CD4-positive, alpha-beta T cell (primary cell): Measurements from ENCODE around the gene MAN1C1. TPM values are rescaled to one million over a fixed set of nuclear protein-coding genes. Genes with fewer than 3 reads are reported as not detected.

Experiments used
- ATAC-seq: fragments of 200-7000 bp; cut with Tn5 transposase; one replicate; pipeline ENCODE4 v1.10.0; 2022; ENCODE audit warnings: mild to moderate bottlenecking; ENCODE audit not compliant: poor library complexity
- CTCF ChIA-PET: fragments of 350-600 bp; sonication (Branson Sonifier 250); formaldehyde crosslinking; loops from one replicate; lab custom pipeline; 2021; ENCODE audit warnings: antibody characterized with exemption, inconsistent platforms; lab: Charles Lee
- POLR2A ChIA-PET: fragments of 350-600 bp; sonication (Branson Sonifier 250); formaldehyde crosslinking; loops from one replicate; lab custom pipeline; 2021; ENCODE audit warnings: antibody characterized with exemption, inconsistent platforms; lab: Charles Lee
- DNase-seq, 14 experiments: peaks; one replicate each; pipeline ENCODE4 v3.0.0-alpha.2; 2013 to 2020; ENCODE audit warnings: mixed read lengths in 2 of 14
- H3K27ac ChIP-seq, 2 donors: one replicate each; pipeline versions ENCODE4 v1.5.1 to v1.7.0; 2013; ENCODE audit warnings: low read length in 2 of 2, low read depth in 1 of 2, mild to moderate bottlenecking in 1 of 2
- H3K27me3 ChIP-seq, 2 experiments: 1 replicate in 1 of 2; 2 replicates in 1 of 2; pipeline versions ENCODE4 v1.6.1 to v1.7.0; 2013; ENCODE audit warnings: low read length in 2 of 2, control low read depth in 1 of 2, mild to moderate bottlenecking in 1 of 2, moderate library complexity in 1 of 2; ENCODE audit not compliant: insufficient read depth in 2 of 2, control insufficient read depth in 1 of 2
- H3K36me3 ChIP-seq: one replicate; pipeline ENCODE4 v1.6.1; 2013; ENCODE audit warnings: low read length, control low read depth; ENCODE audit not compliant: insufficient read depth
- H3K4me1 ChIP-seq: one replicate; pipeline ENCODE4 v1.6.1; 2013; ENCODE audit warnings: low read length, control low read depth; ENCODE audit not compliant: insufficient read depth
- H3K4me3 ChIP-seq: one replicate; pipeline ENCODE4 v1.5.1; 2013; ENCODE audit warnings: mild to moderate bottlenecking, low read length, moderate library complexity
- H3K9me3 ChIP-seq, 2 experiments: 1 replicate in 1 of 2; 2 replicates in 1 of 2; pipeline versions ENCODE4 v1.6.1 to v1.7.0; 2013; ENCODE audit warnings: low read length in 2 of 2, mild to moderate bottlenecking in 2 of 2, control low read depth in 1 of 2, moderate library complexity in 1 of 2; ENCODE audit not compliant: control insufficient read depth in 1 of 2, insufficient read depth in 1 of 2
- H3K27ac Mint-ChIP-seq: one replicate; pipeline ENCODE4 v1.8.0; 2020; ENCODE audit warnings: mixed read lengths
- H3K27me3 Mint-ChIP-seq: one replicate; pipeline ENCODE4 v1.8.0; 2021; ENCODE audit warnings: mixed read lengths
- H3K36me3 Mint-ChIP-seq: one replicate; pipeline ENCODE4 v1.8.0; 2021; ENCODE audit warnings: low read depth, mixed read lengths
- H3K4me1 Mint-ChIP-seq: one replicate; pipeline ENCODE4 v1.8.0; 2021; ENCODE audit warnings: low read depth, mixed read lengths
- H3K4me3 Mint-ChIP-seq: one replicate; pipeline ENCODE4 v1.8.0; 2020; ENCODE audit warnings: mild to moderate bottlenecking, mixed read lengths
- H3K9me3 Mint-ChIP-seq: one replicate; pipeline ENCODE4 v1.8.0; 2020; ENCODE audit warnings: mixed read lengths
- intact Hi-C, 2 experiments: fragments of 100-400 bp; cut with DNase I in 1 of 2; cut with micrococcal nuclease in 1 of 2; formaldehyde crosslinking; loops; one replicate each; pipeline versions ENCODE4 v1.15.1 to v1.9.0; 2023 to 2025; cut with DNase I, micrococcal nuclease
- total RNA-seq, 174 experiments: library from RNA in 2 of 174; stranded (reverse) in 2 of 174; gene quantifications; one replicate each; pipeline ENCODE4 v1.2.3 and lab custom pipeline; 2021 to 2026
- TF ChIP-seq, protein P1 (sequence below): fragments of 200-600 bp; IDR thresholded peaks from one replicate; pipeline ENCODE4 v1.8.0; 2022; ENCODE audit warnings: antibody characterized with exemption, mild to moderate bottlenecking

MAN1C1 gene
- total RNA-seq, 2 experiments from 2014 or later, result 44.4 to 46.9 TPM

DNA sequence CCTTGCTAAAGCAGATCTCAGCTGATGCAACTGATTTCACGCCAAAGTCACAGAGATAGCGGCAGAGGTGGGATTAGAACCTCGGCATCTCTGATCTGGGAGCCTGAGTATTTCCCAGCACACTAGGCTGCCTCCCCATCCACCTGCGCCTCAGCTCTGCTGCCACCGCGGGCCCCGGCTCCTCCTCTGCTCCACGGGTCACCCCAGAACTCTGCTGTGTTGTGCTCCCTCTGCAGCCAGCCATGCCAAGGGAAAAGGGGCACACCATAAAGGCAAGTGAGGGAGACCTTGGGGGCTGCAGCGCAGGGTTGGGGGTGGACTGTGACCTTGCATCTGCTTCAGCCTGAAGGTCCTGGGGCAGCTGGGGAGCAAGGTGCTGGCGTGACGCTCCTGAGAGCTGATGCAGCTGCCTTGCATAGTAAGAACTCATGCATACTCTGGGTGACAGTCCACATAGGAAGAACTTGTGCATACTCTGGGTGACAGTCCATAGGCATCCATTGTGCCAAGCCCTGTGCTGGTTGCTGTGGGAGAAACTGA, 68.7 kb downstream of the MAN1C1 start:
- H3K27ac ChIP-seq, result no peak overlapping the region
- Mint-ChIP-seq H3K9me3 (no peaks in the 10 kb centered on the region), H3K27me3 (no peaks in the 10 kb centered on the region), H3K4me3 (no peak overlapping the region), H3K27ac (peak overlapping the region; percentile 85), H3K4me1 (peaks cover 88% of the 10 kb centered on the region), H3K36me3 (peaks cover 73% of the 10 kb centered on the region)
- H3K9me3 ChIP-seq, result no peaks in the 10 kb centered on the region
- DNase-seq (no peak), ATAC-seq (no peak)
- TF ChIP-seq, protein P1, sequence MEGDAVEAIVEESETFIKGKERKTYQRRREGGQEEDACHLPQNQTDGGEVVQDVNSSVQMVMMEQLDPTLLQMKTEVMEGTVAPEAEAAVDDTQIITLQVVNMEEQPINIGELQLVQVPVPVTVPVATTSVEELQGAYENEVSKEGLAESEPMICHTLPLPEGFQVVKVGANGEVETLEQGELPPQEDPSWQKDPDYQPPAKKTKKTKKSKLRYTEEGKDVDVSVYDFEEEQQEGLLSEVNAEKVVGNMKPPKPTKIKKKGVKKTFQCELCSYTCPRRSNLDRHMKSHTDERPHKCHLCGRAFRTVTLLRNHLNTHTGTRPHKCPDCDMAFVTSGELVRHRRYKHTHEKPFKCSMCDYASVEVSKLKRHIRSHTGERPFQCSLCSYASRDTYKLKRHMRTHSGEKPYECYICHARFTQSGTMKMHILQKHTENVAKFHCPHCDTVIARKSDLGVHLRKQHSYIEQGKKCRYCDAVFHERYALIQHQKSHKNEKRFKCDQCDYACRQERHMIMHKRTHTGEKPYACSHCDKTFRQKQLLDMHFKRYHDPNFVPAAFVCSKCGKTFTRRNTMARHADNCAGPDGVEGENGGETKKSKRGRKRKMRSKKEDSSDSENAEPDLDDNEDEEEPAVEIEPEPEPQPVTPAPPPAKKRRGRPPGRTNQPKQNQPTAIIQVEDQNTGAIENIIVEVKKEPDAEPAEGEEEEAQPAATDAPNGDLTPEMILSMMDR, result no peak
- POLR2A ChIA-PET, result interaction anchor here (0.8 to 2.5 kb wide), 2 partner anchors 9 to 12 kb away, joined by 3 to 15 read pairs; no protein-coding TSS in a partner anchor
- H3K36me3 ChIP-seq, result peaks cover 19% of the 10 kb centered on the region
- H3K4me1 ChIP-seq, result peaks cover 36% of the 10 kb centered on the region
- CTCF ChIA-PET, result interaction anchor here (1.2 kb wide), 1 partner anchor 66 kb away, joined by 4 read pairs; no protein-coding TSS in a partner anchor
- H3K4me3 ChIP-seq, result no peak overlapping the region
- intact Hi-C loops, result no loop called here
- no peaks in the 10 kb centered on the region for H3K27me3 ChIP-seq

DNA sequence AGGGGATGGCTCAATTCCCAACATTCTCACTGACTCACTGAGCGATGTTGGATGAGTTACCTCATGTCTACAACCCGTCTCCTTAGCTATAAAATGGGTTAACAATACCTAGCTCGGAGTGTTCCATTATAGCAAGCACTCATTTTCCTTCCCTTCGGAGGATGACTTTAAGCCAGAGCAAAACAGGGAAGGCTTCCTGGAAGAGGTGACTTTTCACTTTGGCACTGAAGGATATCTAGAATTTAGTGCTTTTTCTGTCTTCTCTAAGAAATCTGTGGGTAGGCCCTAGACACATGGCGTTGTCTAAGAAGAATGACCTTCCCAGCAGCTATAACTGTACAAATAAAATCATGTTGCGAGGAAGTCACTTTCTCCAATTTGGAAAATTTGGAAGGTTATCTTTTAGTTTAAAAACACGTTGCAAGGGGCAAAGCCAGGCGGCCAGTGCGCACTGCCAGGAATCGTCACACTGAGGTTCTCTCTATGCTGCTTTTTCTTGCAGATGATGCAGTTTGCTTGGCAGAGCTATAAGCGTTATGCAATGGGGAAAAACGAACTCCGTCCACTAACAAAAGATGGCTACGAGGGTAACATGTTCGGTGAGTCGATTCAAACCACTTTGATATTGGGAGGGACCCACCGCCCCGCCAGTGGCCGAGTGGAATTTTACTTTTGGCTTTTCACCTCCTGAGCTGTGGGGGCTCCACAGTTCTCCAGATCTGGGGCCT, 69.5 kb downstream of the MAN1C1 start:
- no peak for DNase-seq
- H3K4me3 ChIP-seq, result no peak overlapping the region
- TF ChIP-seq, protein P1, result no peak
- intact Hi-C loops, result no loop called here
- POLR2A ChIA-PET, result interaction anchor here (0.8 to 2.5 kb wide), 2 partner anchors 10 to 12 kb away, joined by 3 to 15 read pairs; no protein-coding TSS in a partner anchor
- no peaks in the 10 kb centered on the region for H3K27me3 ChIP-seq
- no peak overlapping the region for H3K27ac ChIP-seq
- no peaks in the 10 kb centered on the region for H3K9me3 ChIP-seq
- no peak for ATAC-seq
- Mint-ChIP-seq H3K27ac (peak overlapping the region; percentile 85), H3K9me3 (no peaks in the 10 kb centered on the region), H3K27me3 (no peaks in the 10 kb centered on the region), H3K4me1 (peaks cover 89% of the 10 kb centered on the region), H3K4me3 (no peak overlapping the region), H3K36me3 (peaks cover 68% of the 10 kb centered on the region)
- H3K4me1 ChIP-seq, result peaks cover 41% of the 10 kb centered on the region
- CTCF ChIA-PET, result interaction anchor here (1.2 kb wide), 1 partner anchor 67 kb away, joined by 4 read pairs; no protein-coding TSS in a partner anchor
- H3K36me3 ChIP-seq, result peaks cover 19% of the 10 kb centered on the region

DNA sequence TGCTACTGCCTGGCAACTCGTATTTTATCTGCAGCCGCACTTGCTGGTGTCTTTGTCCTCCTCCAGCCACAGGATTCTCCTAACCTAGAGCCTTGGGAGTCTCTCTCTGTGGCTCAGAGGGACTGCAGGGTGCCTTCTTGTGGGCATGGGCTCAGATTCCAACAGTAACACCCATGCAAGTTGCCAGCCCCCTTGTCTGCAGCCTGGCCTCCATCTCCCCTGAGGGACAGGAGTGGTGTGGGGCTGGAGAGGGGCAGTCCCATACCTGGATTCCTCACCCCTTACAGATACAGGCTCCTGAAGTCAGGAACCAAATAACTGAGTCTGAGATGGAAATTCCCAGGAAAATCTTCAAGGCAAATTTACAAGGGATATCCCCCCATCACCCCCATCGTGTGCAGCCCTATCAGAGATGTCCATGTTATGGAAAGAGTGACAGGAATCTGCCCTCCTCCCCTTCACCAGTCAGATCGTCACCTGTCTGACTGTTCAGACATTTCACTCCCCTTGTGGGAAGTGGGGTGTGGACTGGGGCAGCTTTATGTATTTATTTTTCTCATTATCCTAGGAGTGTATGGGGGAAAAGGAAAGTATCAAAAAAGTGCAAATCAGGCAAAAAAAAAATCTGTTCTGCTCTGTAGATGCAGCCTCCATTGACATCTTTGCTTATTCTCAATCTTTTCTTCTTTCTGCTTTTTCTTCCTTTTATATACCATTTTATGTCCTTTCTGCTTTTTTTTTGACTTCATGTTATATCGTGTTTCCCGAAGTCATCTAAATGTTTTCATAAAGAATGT, 70.8 kb downstream of the MAN1C1 start:
- Histone ChIP-seq H3K36me3 (peaks cover 15% of the 10 kb centered on the region), H3K4me3 (no peak overlapping the region), H3K9me3 (no peaks in the 10 kb centered on the region), H3K4me1 (peaks cover 36% of the 10 kb centered on the region), H3K27ac (no peak overlapping the region), H3K27me3 (no peaks in the 10 kb centered on the region)
- CTCF ChIA-PET, result no interaction called here
- TF ChIP-seq, protein P1, result no peak
- Mint-ChIP-seq H3K4me3 (no peak overlapping the region), H3K9me3 (no peaks in the 10 kb centered on the region), H3K4me1 (peaks cover 83% of the 10 kb centered on the region), H3K36me3 (peaks cover 63% of the 10 kb centered on the region), H3K27me3 (no peaks in the 10 kb centered on the region), H3K27ac (peak overlapping the region; percentile 79)
- intact Hi-C loops, result loop anchor here in 1 of 2 experiments (1.0 kb wide), 1 partner anchor 18 kb away; no protein-coding TSS in a partner anchor
- POLR2A ChIA-PET, result no interaction called here
- ATAC-seq, result no peak
- no peak for DNase-seq
